OCI-LY1 (cell line): ENCODE data around the gene KIF25.

Experiments used
- H2AFZ ChIP-seq: fragments of 200-600 bp; sonication (generic), shearing (Covaris generic); 2 replicates; pipeline ENCODE4 v1.6.0; 2014; ENCODE audit warnings: antibody characterized with exemption, mild to moderate bottlenecking, low read length
- H3F3A ChIP-seq: fragments of 200-600 bp; sonication (generic), shearing (Covaris generic); 2 replicates; pipeline ENCODE4 v1.6.0; 2014; ENCODE audit warnings: mild to moderate bottlenecking, antibody characterized with exemption, low read length, moderate library complexity; ENCODE audit not compliant: insufficient read depth
- H3K27ac ChIP-seq: fragments of 200-600 bp; sonication (generic); 2 replicates; pipeline ENCODE4 v1.5.1; 2014; ENCODE audit warnings: low read length, mixed run types, mild to moderate bottlenecking, low read depth; ENCODE audit not compliant: poor library complexity, severe bottlenecking
- H3K27me3 ChIP-seq: fragments of 200-600 bp; sonication (generic); 2 replicates; pipeline ENCODE4 v1.6.0; 2014; ENCODE audit warnings: antibody characterized with exemption, mild to moderate bottlenecking, low read length, moderate library complexity; ENCODE audit not compliant: insufficient read depth
- H3K36me3 ChIP-seq: fragments of 200-600 bp; sonication (generic); 2 replicates; pipeline ENCODE4 v1.6.1; 2014; ENCODE audit warnings: mild to moderate bottlenecking, antibody characterized with exemption, low read length, moderate library complexity, mixed read lengths; ENCODE audit not compliant: insufficient read depth
- H3K4me1 ChIP-seq: fragments of 200-600 bp; sonication (generic); 2 replicates; pipeline ENCODE4 v1.5.1; 2014; ENCODE audit warnings: mild to moderate bottlenecking, low read length, moderate library complexity; ENCODE audit not compliant: insufficient read depth, severe bottlenecking
- H3K4me2 ChIP-seq: fragments of 200-600 bp; sonication (generic), shearing (Covaris generic); 2 replicates; pipeline ENCODE4 v1.6.1; 2014; ENCODE audit warnings: low read length
- H3K4me3 ChIP-seq: fragments of 200-600 bp; sonication (generic); 2 replicates; pipeline ENCODE4 v1.5.1; 2014; ENCODE audit warnings: low read length, low read depth, mild to moderate bottlenecking, mixed read lengths; ENCODE audit not compliant: poor library complexity, severe bottlenecking
- H3K79me2 ChIP-seq: fragments of 200-600 bp; shearing (Covaris generic); 2 replicates; pipeline ENCODE4 v1.6.1; 2016; ENCODE audit warnings: mixed run types, low read length, mixed read lengths; ENCODE audit not compliant: insufficient read depth
- H3K9ac ChIP-seq: fragments of 200-600 bp; sonication (generic), shearing (Covaris generic); 2 replicates; pipeline ENCODE4 v1.6.1; 2014; ENCODE audit warnings: mild to moderate bottlenecking, low read length, mixed read lengths
- H3K9me2 ChIP-seq: fragments of 200-600 bp; sonication (generic), shearing (Covaris generic); 2 replicates; pipeline ENCODE4 v1.6.1; 2014; ENCODE audit warnings: low read depth, mild to moderate bottlenecking, low read length, mixed read lengths
- H3K9me3 ChIP-seq: fragments of 200-600 bp; shearing (Covaris generic); 2 replicates; pipeline ENCODE4 v1.6.1; 2014; ENCODE audit warnings: low read length, mixed read lengths
- H4K20me1 ChIP-seq: fragments of 200-600 bp; sonication (generic), shearing (Covaris generic); 2 replicates; pipeline ENCODE4 v1.6.0; 2016; ENCODE audit warnings: mild to moderate bottlenecking, low read length; ENCODE audit not compliant: insufficient read depth
- EZH2 ChIP-seq: fragments of 200-600 bp; sonication (generic), shearing (Covaris generic); IDR thresholded peaks from 2 replicates; pipeline ENCODE4 v1.8.0; 2017; ENCODE audit warnings: borderline replicate concordance, mixed run types, mild to moderate bottlenecking, antibody characterized with exemption, low read length, moderate library complexity, mixed read lengths
- TF ChIP-seq, protein P1 (sequence below): fragments of 200-600 bp; sonication (generic), shearing (Covaris generic); IDR thresholded peaks from 2 replicates; pipeline ENCODE4 v1.5.1; 2017; ENCODE audit warnings: mild to moderate bottlenecking, antibody characterized with exemption, low read length, moderate library complexity, mixed read lengths

KIF25 gene

DNA sequence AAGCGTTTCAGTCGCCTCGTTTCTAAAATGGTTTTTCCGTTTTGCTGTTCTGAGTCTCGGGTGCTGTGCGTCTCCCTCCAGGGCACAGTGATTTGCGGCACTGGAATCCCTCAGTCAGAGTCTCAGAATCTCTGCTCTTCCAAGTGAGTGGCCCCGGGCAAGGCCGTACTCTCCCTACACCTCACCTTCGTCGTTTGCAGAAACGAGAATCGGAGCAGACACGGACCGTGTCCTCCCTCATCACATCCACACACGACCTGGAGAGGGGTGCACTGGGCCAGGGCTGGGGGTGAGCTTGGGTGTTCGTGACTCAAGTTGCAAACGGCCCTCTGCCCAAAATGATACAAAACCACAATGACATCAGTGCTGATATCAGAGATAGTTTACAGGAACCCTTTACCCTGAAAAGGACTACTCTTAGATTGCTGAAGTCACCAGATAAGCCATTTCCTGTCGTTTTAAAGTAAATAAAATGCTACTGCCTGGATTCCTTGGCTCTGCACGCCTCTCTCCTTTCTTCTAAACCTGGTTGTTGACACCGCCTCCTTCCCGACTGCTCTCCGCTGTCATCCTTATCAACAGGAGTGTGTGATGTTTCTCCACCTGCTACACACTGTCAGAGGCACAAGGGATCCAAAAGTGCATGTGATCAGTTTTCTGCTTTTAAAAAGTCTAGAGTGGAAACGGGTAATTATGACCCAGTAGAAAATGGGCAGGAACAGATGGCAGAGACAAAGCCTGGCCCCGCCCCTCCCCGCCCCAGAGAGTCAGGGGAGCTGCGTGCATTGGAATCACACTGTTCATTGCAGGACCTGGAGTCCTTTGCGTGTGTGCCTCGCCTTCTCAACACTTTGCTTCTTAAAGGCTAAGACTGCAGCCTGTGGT, 38.4 kb downstream of the KIF25 start:
- no peak overlapping the region for H3K4me3 ChIP-seq
- TF ChIP-seq, protein P1, sequence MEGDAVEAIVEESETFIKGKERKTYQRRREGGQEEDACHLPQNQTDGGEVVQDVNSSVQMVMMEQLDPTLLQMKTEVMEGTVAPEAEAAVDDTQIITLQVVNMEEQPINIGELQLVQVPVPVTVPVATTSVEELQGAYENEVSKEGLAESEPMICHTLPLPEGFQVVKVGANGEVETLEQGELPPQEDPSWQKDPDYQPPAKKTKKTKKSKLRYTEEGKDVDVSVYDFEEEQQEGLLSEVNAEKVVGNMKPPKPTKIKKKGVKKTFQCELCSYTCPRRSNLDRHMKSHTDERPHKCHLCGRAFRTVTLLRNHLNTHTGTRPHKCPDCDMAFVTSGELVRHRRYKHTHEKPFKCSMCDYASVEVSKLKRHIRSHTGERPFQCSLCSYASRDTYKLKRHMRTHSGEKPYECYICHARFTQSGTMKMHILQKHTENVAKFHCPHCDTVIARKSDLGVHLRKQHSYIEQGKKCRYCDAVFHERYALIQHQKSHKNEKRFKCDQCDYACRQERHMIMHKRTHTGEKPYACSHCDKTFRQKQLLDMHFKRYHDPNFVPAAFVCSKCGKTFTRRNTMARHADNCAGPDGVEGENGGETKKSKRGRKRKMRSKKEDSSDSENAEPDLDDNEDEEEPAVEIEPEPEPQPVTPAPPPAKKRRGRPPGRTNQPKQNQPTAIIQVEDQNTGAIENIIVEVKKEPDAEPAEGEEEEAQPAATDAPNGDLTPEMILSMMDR = no peak
- TF ChIP-seq EZH2 = no peak
- no peaks in the 10 kb centered on the region for H4K20me1 ChIP-seq
- peaks cover 6% of the 10 kb centered on the region; the same call in 1 of the 2 replicates for H3K27me3 ChIP-seq
- H3K9me2 ChIP-seq = no peaks in the 10 kb centered on the region
- H3K4me1 ChIP-seq = no peaks in the 10 kb centered on the region
- H3K27ac ChIP-seq = no peak overlapping the region
- no peak overlapping the region for H2AFZ ChIP-seq
- H3K36me3 ChIP-seq = no peaks in the 10 kb centered on the region; the same call in 1 of the 2 replicates
- no peaks in the 10 kb centered on the region for H3K79me2 ChIP-seq
- no peaks in the 10 kb centered on the region for H3K9me3 ChIP-seq
- no peak overlapping the region for H3K4me2 ChIP-seq
- no peaks in the 10 kb centered on the region for H3F3A ChIP-seq
- H3K9ac ChIP-seq = no peak overlapping the region

GRCh38 chr6:168037242-168037641, 39.8 kb downstream of the KIF25 start:
- no peak overlapping the region for H3K9ac ChIP-seq
- H3K4me3 ChIP-seq = no peak overlapping the region
- H3K9me2 ChIP-seq = no peaks in the 10 kb centered on the region
- H2AFZ ChIP-seq = no peak overlapping the region
- H3K27ac ChIP-seq = no peak overlapping the region
- H3F3A ChIP-seq = no peaks in the 10 kb centered on the region
- no peaks in the 10 kb centered on the region for H4K20me1 ChIP-seq
- H3K4me2 ChIP-seq = no peak overlapping the region
- no peaks in the 10 kb centered on the region for H3K79me2 ChIP-seq
- no peaks in the 10 kb centered on the region for H3K4me1 ChIP-seq
- no peaks in the 10 kb centered on the region; the same call in 1 of the 2 replicates for H3K36me3 ChIP-seq
- no peak for TF ChIP-seq EZH2
- TF ChIP-seq, protein P1 = no peak
- H3K27me3 ChIP-seq = peaks cover 6% of the 10 kb centered on the region; the same call in 1 of the 2 replicates
- H3K9me3 ChIP-seq = no peaks in the 10 kb centered on the region

GRCh38 chr6:168037856-168038255, 40.4 kb downstream of the KIF25 start:
- TF ChIP-seq, protein P1 = no peak
- no peak for TF ChIP-seq EZH2
- Histone ChIP-seq H3F3A (no peaks in the 10 kb centered on the region), H3K27me3 (peaks cover 6% of the 10 kb centered on the region; the same call in 1 of the 2 replicates), H3K4me1 (no peaks in the 10 kb centered on the region), H2AFZ (no peak overlapping the region), H3K4me3 (no peak overlapping the region), H3K27ac (no peak overlapping the region), H3K9me2 (no peaks in the 10 kb centered on the region), H4K20me1 (no peaks in the 10 kb centered on the region), H3K9ac (no peak overlapping the region), H3K9me3 (no peaks in the 10 kb centered on the region), H3K79me2 (no peaks in the 10 kb centered on the region), H3K36me3 (no peaks in the 10 kb centered on the region; the same call in 1 of the 2 replicates), H3K4me2 (no peak overlapping the region)
